ENCODE data around the gene GASK1A.

The GASK1A gene

DNA sequence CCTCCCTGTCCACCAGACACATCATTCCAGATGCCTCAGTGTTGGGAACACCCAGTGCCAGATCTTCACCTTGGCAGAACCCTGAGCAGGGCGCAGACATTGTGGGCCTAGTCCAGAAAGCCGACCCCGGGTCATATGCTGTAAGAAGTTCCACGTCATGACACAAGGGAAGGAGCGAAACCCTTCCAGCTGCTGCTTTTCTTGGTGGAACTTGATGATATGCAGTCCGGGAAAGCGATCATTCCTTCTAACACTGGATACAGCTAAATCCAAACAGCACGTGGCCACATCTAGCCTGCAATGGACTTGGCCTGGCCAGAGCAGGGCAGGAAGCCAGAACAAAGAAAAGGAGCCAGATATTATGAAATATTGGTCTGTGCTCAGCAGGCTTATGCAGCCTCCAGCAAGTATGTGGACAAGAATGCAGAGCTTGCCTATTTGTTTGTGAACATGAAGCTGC, 22.0 kb downstream of the GASK1A start:
- no peaks in the 10 kb centered on the region for H3K36me3 ChIP-seq (ENCODE audit: control insufficient read depth, insufficient read depth, low read length)
- H3K4me3 ChIP-seq (replicated peaks; ENCODE audit: low read depth, low read length): no peak overlapping the region
- DNase-seq (ENCODE audit: extremely low read depth, insufficient read length): no peak
- TF ChIP-seq, protein P1, sequence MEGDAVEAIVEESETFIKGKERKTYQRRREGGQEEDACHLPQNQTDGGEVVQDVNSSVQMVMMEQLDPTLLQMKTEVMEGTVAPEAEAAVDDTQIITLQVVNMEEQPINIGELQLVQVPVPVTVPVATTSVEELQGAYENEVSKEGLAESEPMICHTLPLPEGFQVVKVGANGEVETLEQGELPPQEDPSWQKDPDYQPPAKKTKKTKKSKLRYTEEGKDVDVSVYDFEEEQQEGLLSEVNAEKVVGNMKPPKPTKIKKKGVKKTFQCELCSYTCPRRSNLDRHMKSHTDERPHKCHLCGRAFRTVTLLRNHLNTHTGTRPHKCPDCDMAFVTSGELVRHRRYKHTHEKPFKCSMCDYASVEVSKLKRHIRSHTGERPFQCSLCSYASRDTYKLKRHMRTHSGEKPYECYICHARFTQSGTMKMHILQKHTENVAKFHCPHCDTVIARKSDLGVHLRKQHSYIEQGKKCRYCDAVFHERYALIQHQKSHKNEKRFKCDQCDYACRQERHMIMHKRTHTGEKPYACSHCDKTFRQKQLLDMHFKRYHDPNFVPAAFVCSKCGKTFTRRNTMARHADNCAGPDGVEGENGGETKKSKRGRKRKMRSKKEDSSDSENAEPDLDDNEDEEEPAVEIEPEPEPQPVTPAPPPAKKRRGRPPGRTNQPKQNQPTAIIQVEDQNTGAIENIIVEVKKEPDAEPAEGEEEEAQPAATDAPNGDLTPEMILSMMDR (IDR thresholded peaks at IDR 0.05; ENCODE audit: insufficient read depth, low read length, poor library complexity, severe bottlenecking): no peak
- H3K27me3 ChIP-seq (replicated peaks; ENCODE audit: control insufficient read depth, insufficient read depth, low read length): no peaks in the 10 kb centered on the region; the same call in 1 of the 2 replicates

DNA sequence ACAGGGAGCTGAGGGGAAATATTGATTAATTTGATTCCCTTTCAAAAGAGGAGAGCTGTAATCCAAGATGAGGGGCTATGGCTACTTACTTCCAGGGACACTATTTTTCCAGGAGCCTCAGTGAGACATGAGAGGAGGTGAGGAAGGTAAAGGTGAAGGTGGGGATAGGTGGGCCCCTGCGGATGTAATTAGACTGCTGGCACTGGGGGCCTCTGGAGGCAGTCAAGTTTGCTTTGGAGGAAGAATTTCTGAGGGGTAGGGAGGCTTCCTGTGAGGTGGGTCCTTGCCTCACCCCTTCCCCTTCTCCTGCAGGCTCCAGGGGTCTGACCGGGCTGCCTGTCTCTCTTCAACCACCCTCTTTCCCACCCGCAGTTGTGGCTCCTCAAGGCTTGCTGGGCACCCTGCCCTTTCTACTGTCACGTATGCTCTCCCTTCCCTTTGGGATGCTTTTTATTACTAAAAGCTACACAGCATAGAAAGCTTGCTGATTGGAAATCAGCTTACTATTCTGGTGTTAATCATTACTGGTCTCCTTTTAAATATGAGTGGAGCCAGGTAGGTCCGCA, 22.5 kb downstream of the GASK1A start:
- H3K4me3 ChIP-seq (replicated peaks; ENCODE audit: low read depth, low read length): no peak overlapping the region
- TF ChIP-seq, protein P1 (IDR thresholded peaks at IDR 0.05; ENCODE audit: insufficient read depth, low read length, poor library complexity, severe bottlenecking): no peak

DNA sequence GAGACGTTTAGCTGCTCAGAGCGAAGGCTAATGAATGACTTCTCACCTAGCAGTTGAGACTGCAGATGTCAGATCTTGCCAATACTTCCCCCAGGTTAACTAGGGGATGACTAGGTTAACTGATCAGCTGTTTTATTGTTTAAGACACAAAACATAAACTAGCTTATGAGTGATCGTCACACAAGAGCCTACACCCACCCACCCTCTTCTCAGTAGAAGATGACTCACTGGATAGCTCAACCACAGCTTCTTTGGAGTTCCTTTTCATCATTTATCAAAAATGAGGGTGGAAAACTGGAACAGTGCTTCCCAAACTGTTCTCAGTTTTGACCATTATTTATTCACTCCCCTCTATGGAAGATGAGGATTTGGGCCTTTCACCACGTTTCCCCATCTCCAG, 25.2 kb downstream of the GASK1A start:
- H3K36me3 ChIP-seq (ENCODE audit: control insufficient read depth, insufficient read depth, low read length): no peaks in the 10 kb centered on the region
- no peak for DNase-seq (ENCODE audit: extremely low read depth, insufficient read length)
- H3K27me3 ChIP-seq (replicated peaks; ENCODE audit: control insufficient read depth, insufficient read depth, low read length): no peaks in the 10 kb centered on the region; the same call in 1 of the 2 replicates
- H3K4me3 ChIP-seq (replicated peaks; ENCODE audit: low read depth, low read length): no peak overlapping the region
- TF ChIP-seq, protein P1 (IDR thresholded peaks at IDR 0.05; ENCODE audit: insufficient read depth, low read length, poor library complexity, severe bottlenecking): no peak

More for the DNA sequence above, 22.5 kb downstream of the GASK1A start:
- Histone ChIP-seq H3K36me3 (ENCODE audit: control insufficient read depth, insufficient read depth, low read length) (no peaks in the 10 kb centered on the region), H3K27me3 (replicated peaks; ENCODE audit: control insufficient read depth, insufficient read depth, low read length) (no peaks in the 10 kb centered on the region; the same call in 1 of the 2 replicates)
- no peak for DNase-seq (ENCODE audit: extremely low read depth, insufficient read length)

DNA sequence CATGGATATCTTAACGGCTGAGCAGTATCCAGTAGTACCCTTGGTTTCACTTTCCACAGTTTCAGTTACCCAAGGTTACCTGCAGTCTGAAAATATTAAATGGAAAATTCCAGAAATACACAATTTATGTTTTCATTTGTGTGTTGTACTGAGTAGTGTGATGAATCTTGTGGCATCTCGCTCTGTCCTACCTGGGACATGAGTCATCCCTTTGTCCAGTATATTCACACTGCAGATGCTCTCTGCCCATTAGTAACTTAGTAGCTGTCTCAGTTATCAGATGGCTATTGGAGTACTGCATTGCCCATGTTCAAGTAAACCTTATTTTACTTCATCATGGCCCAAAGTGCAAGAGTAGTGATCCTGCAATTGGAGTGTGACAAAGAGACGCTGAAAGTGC, 26.1 kb downstream of the GASK1A start:
- TF ChIP-seq, protein P1 (IDR thresholded peaks at IDR 0.05; ENCODE audit: insufficient read depth, low read length, poor library complexity, severe bottlenecking): no peak
- Histone ChIP-seq H3K27me3 (replicated peaks; ENCODE audit: control insufficient read depth, insufficient read depth, low read length) (no peaks in the 10 kb centered on the region), H3K4me3 (replicated peaks; ENCODE audit: low read depth, low read length) (no peak overlapping the region), H3K36me3 (ENCODE audit: control insufficient read depth, insufficient read depth, low read length) (no peaks in the 10 kb centered on the region)
- DNase-seq (ENCODE audit: extremely low read depth, insufficient read length): no peak

DNA sequence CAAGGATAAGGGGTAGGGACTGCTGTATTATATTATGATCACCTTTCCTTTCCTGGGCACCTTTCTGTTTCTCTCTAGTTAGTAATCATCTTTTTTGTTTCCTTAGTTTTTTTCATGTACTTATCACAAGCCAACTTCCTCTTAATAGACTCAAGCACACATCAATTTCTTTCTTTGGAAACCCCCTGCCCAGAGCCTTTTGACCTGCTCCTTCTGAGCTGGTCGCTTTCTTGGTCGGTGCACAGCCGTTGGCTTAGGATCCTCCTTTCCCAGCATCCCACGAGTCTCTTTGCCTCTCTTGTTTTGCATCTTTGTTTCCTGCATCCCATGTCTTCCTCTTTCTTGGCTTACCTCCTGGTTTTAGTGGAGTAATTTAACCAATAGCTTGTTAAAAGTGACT, 26.9 kb downstream of the GASK1A start:
- TF ChIP-seq, protein P1 (IDR thresholded peaks at IDR 0.05; ENCODE audit: insufficient read depth, low read length, poor library complexity, severe bottlenecking): no peak
- DNase-seq (ENCODE audit: extremely low read depth, insufficient read length): no peak
- Histone ChIP-seq H3K4me3 (replicated peaks; ENCODE audit: low read depth, low read length) (no peak overlapping the region), H3K27me3 (replicated peaks; ENCODE audit: control insufficient read depth, insufficient read depth, low read length) (no peaks in the 10 kb centered on the region), H3K36me3 (ENCODE audit: control insufficient read depth, insufficient read depth, low read length) (no peaks in the 10 kb centered on the region)

DNA sequence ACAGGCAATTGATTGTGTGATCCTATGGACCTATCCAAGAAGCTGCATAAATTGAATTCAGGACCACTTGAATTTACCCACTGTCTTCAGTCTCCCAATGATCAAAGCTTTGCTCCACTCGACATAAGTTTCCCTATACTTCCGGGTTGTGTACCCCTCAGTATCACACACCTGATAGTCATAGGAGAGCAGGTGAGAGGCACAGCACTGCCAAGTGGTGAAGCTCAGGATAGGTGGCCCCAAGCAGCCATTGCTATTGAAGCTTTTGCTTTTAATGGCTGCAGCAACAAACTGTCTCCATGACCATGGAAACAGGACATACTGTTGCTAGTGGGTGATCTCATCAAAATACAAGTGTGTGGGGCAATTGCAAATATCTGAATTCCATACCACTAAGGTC, 27.7 kb downstream of the GASK1A start:
- TF ChIP-seq, protein P1 (IDR thresholded peaks at IDR 0.05; ENCODE audit: insufficient read depth, low read length, poor library complexity, severe bottlenecking): no peak
- no peak for DNase-seq (ENCODE audit: extremely low read depth, insufficient read length)
- no peaks in the 10 kb centered on the region for H3K36me3 ChIP-seq (ENCODE audit: control insufficient read depth, insufficient read depth, low read length)

More for the DNA sequence above, 27.7 kb downstream of the GASK1A start:
- no peaks in the 10 kb centered on the region for H3K27me3 ChIP-seq (replicated peaks; ENCODE audit: control insufficient read depth, insufficient read depth, low read length)
- no peak overlapping the region for H3K4me3 ChIP-seq (replicated peaks; ENCODE audit: low read depth, low read length)
